H9 (cell line): ENCODE results near the gene NONO. TPM values are rescaled to one million over a fixed set of nuclear protein-coding genes. Genes with fewer than 3 reads are reported as not detected.

Source experiments
- DNase-seq: peaks from one replicate; pipeline ENCODE4 v3.0.0-alpha.2; 2017
- H2AFZ ChIP-seq: one replicate; pipeline ENCODE4 v1.6.1; 2013; ENCODE audit warnings: mild to moderate bottlenecking, low read length, control low read depth, moderate library complexity
- H2AK5ac ChIP-seq: 2 replicates; pipeline ENCODE4 v1.6.1; 2013; ENCODE audit warnings: low read length, control low read depth, mixed read lengths; ENCODE audit not compliant: insufficient read length
- H2BK120ac ChIP-seq: one replicate; pipeline ENCODE4 v1.6.1; 2013; ENCODE audit warnings: low read depth, mild to moderate bottlenecking, low read length, control low read depth, inconsistent platforms; ENCODE audit not compliant: poor library complexity, severe bottlenecking
- H2BK12ac ChIP-seq: 2 replicates; pipeline ENCODE4 v1.6.1; 2013; ENCODE audit warnings: low read length, control low read depth, mixed read lengths, low read depth; ENCODE audit not compliant: insufficient read length
- H2BK15ac ChIP-seq: 2 replicates; pipeline ENCODE4 v1.6.1; 2013; ENCODE audit warnings: low read depth, low read length, control low read depth
- H2BK20ac ChIP-seq: one replicate; pipeline ENCODE4 v1.6.1; 2013; ENCODE audit warnings: low read depth, mild to moderate bottlenecking, low read length, control low read depth, inconsistent platforms; ENCODE audit not compliant: poor library complexity, severe bottlenecking
- H2BK5ac ChIP-seq: 2 replicates; pipeline ENCODE4 v1.6.1; 2013; ENCODE audit warnings: low read length, control low read depth, mixed read lengths; ENCODE audit not compliant: insufficient read length
- H3K14ac ChIP-seq: 2 replicates; pipeline ENCODE4 v1.6.1; 2013; ENCODE audit warnings: low read length, control low read depth; ENCODE audit not compliant: insufficient read depth
- H3K18ac ChIP-seq: 2 replicates; pipeline ENCODE4 v1.6.1; 2013; ENCODE audit warnings: low read depth, mild to moderate bottlenecking, mixed read lengths, low read length, control low read depth; ENCODE audit not compliant: insufficient read length
- H3K23ac ChIP-seq: 2 replicates; pipeline ENCODE4 v1.6.1; 2013; ENCODE audit warnings: low read length, control low read depth, mixed read lengths, low read depth; ENCODE audit not compliant: insufficient read length
- H3K23me2 ChIP-seq: 2 replicates; pipeline ENCODE4 v1.6.1; 2013; ENCODE audit warnings: low read depth, mild to moderate bottlenecking, mixed read lengths, low read length, control low read depth; ENCODE audit not compliant: insufficient read length, poor library complexity, severe bottlenecking
- H3K27ac ChIP-seq: 2 replicates; pipeline ENCODE4 v1.5.1; 2013; ENCODE audit warnings: low read length, control low read depth, mixed read lengths, low read depth; ENCODE audit not compliant: insufficient read length
- H3K27me3 ChIP-seq: 2 replicates; pipeline ENCODE4 v1.6.1; 2013; ENCODE audit warnings: low read length, control low read depth, inconsistent platforms; ENCODE audit not compliant: insufficient read depth
- H3K4ac ChIP-seq: 2 replicates; pipeline ENCODE4 v1.6.1; 2013; ENCODE audit warnings: low read depth, mild to moderate bottlenecking, control low read depth, inconsistent platforms, low read length, moderate library complexity
- H3K4me1 ChIP-seq: 2 replicates; pipeline ENCODE4 v1.6.1; 2013; ENCODE audit warnings: low read length, control low read depth, inconsistent platforms; ENCODE audit not compliant: insufficient read depth
- H3K4me2 ChIP-seq: 2 replicates; pipeline ENCODE4 v1.6.1; 2013; ENCODE audit warnings: low read length, control low read depth, mixed read lengths; ENCODE audit not compliant: insufficient read length, insufficient read depth
- H3K56ac ChIP-seq: 2 replicates; pipeline ENCODE4 v1.6.1; 2013; ENCODE audit warnings: low read depth, mild to moderate bottlenecking, mixed read lengths, low read length, control low read depth; ENCODE audit not compliant: insufficient read length
- H3K79me1 ChIP-seq: 2 replicates; pipeline ENCODE4 v1.6.1; 2013; ENCODE audit warnings: low read depth, mild to moderate bottlenecking, moderate library complexity, low read length, control low read depth, inconsistent platforms; ENCODE audit not compliant: insufficient read depth, poor library complexity, severe bottlenecking
- H3K79me2 ChIP-seq: 2 replicates; pipeline ENCODE4 v1.6.1; 2013; ENCODE audit warnings: low read length, control low read depth, inconsistent platforms; ENCODE audit not compliant: insufficient read depth
- H3K9ac ChIP-seq: 2 replicates; pipeline ENCODE4 v1.6.1; 2013; ENCODE audit warnings: low read length, control low read depth, mixed read lengths; ENCODE audit not compliant: insufficient read length; ENCODE audit errors: extremely low read depth
- H3K9me3 ChIP-seq: one replicate; pipeline ENCODE4 v1.6.1; 2013; ENCODE audit warnings: low read depth, low read length, inconsistent platforms; ENCODE audit not compliant: control insufficient read depth
- H3T11ph ChIP-seq: one replicate; pipeline ENCODE4 v1.6.1; 2013; ENCODE audit warnings: mild to moderate bottlenecking, low read length, control low read depth, inconsistent platforms
- H4K20me1 ChIP-seq: one replicate; pipeline ENCODE4 v1.6.1; 2013; ENCODE audit not compliant: control insufficient read depth, insufficient read length, insufficient read depth
- H4K5ac ChIP-seq: 2 replicates; pipeline ENCODE4 v1.6.1; 2013; ENCODE audit warnings: low read depth, mild to moderate bottlenecking, mixed read lengths, low read length, control low read depth; ENCODE audit not compliant: insufficient read length
- H4K8ac ChIP-seq: replicated peaks from 2 replicates; pipeline ENCODE4 v1.6.1; 2013; ENCODE audit warnings: low read length, control low read depth, mixed read lengths, low read depth; ENCODE audit not compliant: insufficient read length
- H4K91ac ChIP-seq: 2 replicates; pipeline ENCODE4 v1.6.1; 2013; ENCODE audit warnings: low read depth, mild to moderate bottlenecking, moderate library complexity, mixed read lengths, low read length, control low read depth; ENCODE audit not compliant: insufficient read length
- H3K27ac Mint-ChIP-seq, 3 experiments: 2 replicates in 2 of 3; 3 replicates in 1 of 3; pipeline ENCODE4 v1.8.0; 2020 to 2021; ENCODE audit warnings: mixed read lengths in 3 of 3, mild to moderate bottlenecking in 1 of 3, moderate library complexity in 1 of 3
- H3K27me3 Mint-ChIP-seq: 2 replicates; pipeline ENCODE4 v1.8.0; 2021; ENCODE audit warnings: low read depth, mild to moderate bottlenecking, moderate library complexity, mixed read lengths
- H3K36me3 Mint-ChIP-seq, 3 experiments: 2 replicates in 2 of 3; 3 replicates in 1 of 3; pipeline ENCODE4 v1.8.0; 2020 to 2021; ENCODE audit warnings: low read depth in 3 of 3, mixed read lengths in 3 of 3; ENCODE audit not compliant: insufficient read depth in 1 of 3
- H3K4me1 Mint-ChIP-seq, 2 experiments: 2 replicates each; pipeline ENCODE4 v1.8.0; 2020; ENCODE audit warnings: mixed read lengths in 2 of 2
- H3K4me3 Mint-ChIP-seq, 2 experiments: 2 replicates in 1 of 2; 3 replicates in 1 of 2; pipeline ENCODE4 v1.8.0; 2020 to 2021; ENCODE audit warnings: mild to moderate bottlenecking in 2 of 2, mixed read lengths in 2 of 2, moderate library complexity in 1 of 2
- H3K9me3 Mint-ChIP-seq, 2 experiments: 2 replicates in 1 of 2; 3 replicates in 1 of 2; pipeline ENCODE4 v1.8.0; 2020; ENCODE audit warnings: mild to moderate bottlenecking in 2 of 2, mixed read lengths in 2 of 2, moderate library complexity in 1 of 2
- CTCF ChIP-seq: fragments of 200-600 bp; sonication (generic); conservative IDR thresholded peaks from 3 replicates; pipeline ENCODE4 v1.8.0; 2021; ENCODE audit warnings: antibody characterized with exemption, mild to moderate bottlenecking
- WGBS: extraction: QIAGEN DNeasy Blood & Tissue Kit; methylation state at CpG from one replicate; pipeline ENCODE4 v1.1.7; 2013; ENCODE audit warnings: missing lambda C conversion rate, low lambda C conversion rate, mixed read lengths; ENCODE audit not compliant: insufficient read length; ENCODE audit errors: extremely low coverage; 5-methylcytosine and 5-hydroxymethylcytosine counted together
- total RNA-seq: library from RNA; stranded (reverse); gene quantifications from 2 replicates; pipeline ENCODE4 v1.2.1, GENCODE V29; 2021

Gene NONO
- total RNA-seq, 1 experiment from 2014 or later, result 703 TPM

- Mint-ChIP-seq H3K36me3 (peaks cover 25 to 61% (median 33%) of the 10 kb centered on the region in 3 experiments), H3K27ac (no peak overlapping the region), H3K9me3 (peaks cover 54 to 65% of the 10 kb centered on the region in 2 experiments), H3K4me3 (no peak overlapping the region), H3K27me3 (no peaks in the 10 kb centered on the region), H3K4me1 (peaks cover 2 to 14% of the 10 kb centered on the region in 2 experiments; a peak in 3 of 4 replicates)
- Histone ChIP-seq H2BK20ac (no peak overlapping the region), H2BK120ac (no peak overlapping the region), H3K23ac (no peak overlapping the region), H3K27me3 (peaks cover 2% of the 10 kb centered on the region; the same call in 1 of the 2 replicates), H3K9ac (no peak overlapping the region), H3K4me2 (no peak overlapping the region), H2BK5ac (no peak overlapping the region), H3T11ph (no peak overlapping the region), H4K20me1 (no peaks in the 10 kb centered on the region), H3K23me2 (no peaks in the 10 kb centered on the region), H4K91ac (no peak overlapping the region), H3K9me3 (peaks cover 31% of the 10 kb centered on the region), H3K79me2 (no peaks in the 10 kb centered on the region), H3K27ac (no peak overlapping the region), H2AK5ac (no peak overlapping the region), H2BK15ac (no peak overlapping the region), H3K18ac (no peak overlapping the region), H2BK12ac (no peak overlapping the region), H3K79me1 (no peaks in the 10 kb centered on the region), H3K14ac (no peak overlapping the region), H4K8ac (no peak overlapping the region), H3K56ac (no peak overlapping the region), H3K4me1 (no peaks in the 10 kb centered on the region), H3K4ac (no peak overlapping the region), H4K5ac (no peak overlapping the region), H2AFZ (no peak overlapping the region)
- DNase-seq, result no peak
- WGBS, result no CpG with 5 or more reads among the region's 2 CpGs
- no peak for TF ChIP-seq CTCF
Observed at GRCh38 chrX:71304561-71304960, 21.1 kb downstream of the NONO start.
